NCI-H146 treated with DMSO at 0.1 percent for 48 hours (cell line): Measurements from ENCODE around the gene IER5.

Experiments used
- DNase-seq: peaks from one replicate; lab custom pipeline; 2025; ENCODE audit not compliant: unreplicated experiment; lab: John Stamatoyannopoulos, UW

Gene IER5

DNA sequence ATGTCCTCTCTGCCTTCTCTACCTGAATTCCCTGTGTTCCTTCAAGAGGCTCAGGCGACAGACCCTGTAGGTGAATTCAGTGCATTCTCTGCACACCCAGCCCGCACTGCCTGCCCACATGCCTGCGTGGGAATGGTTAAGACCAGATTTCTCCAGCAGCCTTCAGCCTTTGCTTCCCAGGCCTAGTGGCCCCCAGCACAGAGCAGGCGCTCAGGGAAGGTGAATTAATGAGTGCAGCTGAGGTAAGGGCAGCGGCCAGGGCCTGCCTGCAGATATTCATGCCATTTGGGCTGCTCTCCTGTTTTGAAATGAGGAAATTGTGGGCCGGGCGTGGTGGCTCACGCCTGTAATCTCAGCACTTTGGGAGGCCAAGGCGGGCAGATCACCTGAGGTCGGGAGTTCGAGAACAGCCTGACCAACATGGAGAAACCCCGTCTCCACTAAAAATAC is 45.5 kb downstream of the IER5 start:
- DNase-seq, result no peak

DNA sequence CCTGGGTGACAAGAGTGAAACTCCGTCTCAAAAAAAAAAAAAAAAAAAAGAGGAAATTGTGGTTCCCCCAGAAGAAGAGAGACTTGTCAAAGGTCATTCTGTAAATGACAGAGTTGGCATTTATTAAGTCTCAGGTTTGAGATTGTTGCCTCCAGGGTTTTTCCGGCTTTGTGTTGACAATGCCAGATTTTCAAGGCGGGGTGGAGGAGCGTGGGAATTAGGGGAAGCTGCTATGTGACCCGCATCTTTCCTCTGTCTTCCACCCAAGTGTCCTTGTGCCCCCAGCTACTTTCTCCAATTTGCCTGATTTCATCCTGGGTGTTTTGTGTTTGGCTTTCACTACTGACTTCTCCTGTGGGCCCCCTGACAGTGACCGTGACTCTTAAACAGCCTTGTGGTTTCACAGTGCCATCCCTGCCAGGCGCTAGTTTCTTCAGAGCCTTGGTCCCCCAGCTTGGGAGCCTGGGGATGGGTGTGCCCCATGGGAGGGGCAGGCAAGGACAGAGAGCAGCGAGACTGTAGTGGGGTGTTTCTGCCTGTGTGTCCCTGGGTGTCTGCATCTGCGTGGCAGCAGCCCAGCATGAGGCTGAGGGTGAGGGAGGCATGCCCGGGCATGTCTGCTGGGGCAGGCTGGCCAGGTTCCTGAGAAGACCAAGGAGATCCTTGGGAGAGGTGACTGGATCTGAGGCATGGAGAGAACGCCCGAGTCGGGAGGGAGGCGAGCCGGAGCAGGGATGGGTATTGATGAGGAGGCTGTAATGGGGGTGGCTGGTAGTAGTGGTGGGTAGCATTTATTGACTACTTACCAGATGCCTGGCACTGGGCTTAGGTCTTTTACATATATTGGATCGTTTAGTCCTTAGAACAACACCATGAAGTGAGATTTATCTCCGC is 46.3 kb downstream of the IER5 start:
- DNase-seq, result peak; percentile 22

DNA sequence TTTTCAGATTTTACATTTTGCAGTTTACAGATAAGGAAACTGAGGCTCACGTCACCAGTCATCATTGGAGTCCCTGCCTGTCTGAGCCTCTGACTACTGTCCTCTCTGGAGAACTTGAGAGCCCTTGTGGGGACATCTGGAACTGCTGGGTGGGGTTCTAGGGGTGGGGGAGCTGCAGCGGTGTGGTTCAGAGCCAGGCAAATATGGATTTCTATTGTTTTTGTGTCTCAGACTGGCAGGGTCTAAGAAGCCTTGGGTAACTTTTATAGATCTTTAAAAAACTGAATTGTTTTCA is 46.9 kb downstream of the IER5 start:
- no peak for DNase-seq

DNA sequence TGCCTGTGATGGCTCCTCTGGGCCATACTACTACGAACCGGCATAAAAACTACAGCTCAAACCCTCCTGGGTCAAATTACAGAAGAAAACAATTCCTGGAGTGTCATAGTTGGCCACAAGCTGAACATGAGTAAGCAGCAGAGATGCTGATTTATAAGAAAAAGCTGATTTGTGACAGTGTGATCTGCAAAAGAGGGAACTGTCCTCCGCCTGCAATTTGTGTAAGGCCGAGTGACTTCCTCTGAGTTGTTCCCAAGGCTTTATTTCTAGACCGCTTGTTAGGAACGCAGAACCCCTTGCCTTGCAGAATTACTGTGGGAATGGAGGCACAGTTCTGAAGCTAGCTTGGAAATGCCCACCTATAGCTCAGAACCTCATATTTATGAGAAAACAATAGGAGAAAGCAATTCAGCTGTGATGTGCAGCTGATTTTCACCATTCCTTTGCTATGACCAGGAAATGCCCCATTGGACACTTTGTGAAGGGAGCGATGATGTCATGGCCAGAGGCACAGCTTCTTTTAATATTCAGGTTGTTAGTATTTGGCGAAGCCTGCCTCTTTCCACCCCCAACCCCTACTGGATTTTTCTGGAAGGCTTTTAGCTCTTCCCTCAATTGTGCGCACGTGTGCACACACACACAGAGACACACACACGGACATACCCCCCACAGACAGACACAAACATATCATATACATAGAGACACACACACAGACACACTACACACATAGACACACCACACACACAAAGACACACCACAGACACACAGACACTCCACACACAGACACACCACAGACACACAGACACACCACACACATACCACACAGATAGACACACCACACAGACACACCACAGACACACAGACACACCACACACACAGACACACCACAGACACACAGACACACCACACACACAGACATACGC is 47.6 kb downstream of the IER5 start:
- DNase-seq, result no peak

DNA sequence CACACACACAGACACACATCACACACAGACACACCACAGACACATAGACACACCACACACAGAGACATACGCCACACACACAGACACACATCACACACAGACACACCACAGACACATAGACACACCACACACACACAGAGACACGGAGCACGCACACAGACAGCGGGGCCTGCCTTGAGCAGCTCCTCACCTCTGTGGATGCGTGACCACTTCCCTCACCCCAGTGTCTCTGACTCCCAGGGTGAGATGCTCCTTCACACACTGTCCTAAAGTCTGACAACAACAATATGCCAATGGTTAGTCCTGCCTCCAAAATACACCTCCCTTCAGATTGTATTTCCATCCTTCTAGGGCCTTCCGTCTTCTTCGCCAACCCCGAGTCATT is 48.2 kb downstream of the IER5 start:
- no peak for DNase-seq

DNA sequence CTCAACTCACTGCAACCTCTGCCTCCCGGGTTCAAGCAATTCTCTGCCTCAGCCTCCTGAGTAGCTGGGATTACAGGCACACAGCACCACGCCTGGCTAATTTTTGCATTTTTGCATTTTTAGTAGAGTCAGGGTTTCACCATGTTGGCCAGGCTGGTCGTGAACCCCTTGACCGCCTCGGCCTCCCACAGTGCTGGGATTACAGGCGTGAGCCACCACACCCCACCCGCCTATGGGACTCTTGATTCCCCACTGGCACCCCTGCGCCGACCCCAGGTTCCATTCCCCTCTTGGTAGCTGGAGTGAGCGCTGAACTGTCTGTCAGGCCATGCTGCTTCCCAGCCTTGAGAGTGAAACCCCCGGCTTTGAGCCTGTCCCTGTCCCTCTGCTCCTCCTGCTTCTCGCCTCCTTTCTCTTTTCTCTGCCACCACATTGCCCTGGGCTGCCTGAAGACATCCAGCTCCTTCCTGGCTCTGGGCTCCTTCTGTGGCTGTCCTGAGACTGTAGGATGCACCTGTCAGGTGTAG is 48.8 kb downstream of the IER5 start:
- no peak for DNase-seq

DNA sequence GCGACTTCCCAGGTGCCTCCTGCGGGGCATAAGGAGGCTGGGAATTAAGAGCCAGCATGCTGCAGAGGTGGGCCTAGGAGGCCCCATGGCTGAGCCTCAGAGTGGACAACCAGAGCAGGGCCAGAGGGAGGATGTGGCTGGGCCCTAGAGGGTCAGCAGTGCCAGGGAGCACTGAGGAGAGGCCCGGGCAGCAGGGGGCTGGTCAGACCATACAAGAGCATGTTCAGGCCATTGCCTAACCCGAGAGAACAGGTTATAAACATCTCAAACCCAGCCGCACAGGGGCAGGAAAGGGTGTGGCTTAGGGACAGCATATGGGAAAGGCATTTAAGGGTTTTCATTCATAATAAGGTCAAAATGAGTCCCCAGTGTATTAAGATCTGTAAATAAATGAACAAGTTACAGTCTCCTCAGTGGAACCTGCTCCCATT is 51.1 kb downstream of the IER5 start:
- DNase-seq, result no peak

DNA sequence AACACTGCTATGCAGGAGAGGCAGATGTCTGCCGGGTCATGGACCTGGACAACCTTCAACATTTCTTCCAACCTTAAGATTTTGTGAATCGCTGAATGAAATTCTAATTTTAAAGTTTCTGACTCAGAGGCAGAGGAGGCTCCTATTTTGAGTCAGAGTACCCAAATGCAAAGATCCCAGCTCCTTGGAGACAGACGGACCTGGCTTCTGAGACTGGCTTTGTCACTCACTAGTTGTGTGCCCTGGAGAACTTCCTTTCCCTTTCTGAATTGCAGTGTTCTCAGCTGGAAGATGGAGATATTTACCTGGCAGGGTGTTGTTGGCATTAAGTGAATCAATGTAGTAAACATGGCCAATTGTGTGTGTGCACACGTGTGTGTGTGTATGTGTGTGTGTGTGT is 51.9 kb downstream of the IER5 start:
- DNase-seq, result no peak

DNA sequence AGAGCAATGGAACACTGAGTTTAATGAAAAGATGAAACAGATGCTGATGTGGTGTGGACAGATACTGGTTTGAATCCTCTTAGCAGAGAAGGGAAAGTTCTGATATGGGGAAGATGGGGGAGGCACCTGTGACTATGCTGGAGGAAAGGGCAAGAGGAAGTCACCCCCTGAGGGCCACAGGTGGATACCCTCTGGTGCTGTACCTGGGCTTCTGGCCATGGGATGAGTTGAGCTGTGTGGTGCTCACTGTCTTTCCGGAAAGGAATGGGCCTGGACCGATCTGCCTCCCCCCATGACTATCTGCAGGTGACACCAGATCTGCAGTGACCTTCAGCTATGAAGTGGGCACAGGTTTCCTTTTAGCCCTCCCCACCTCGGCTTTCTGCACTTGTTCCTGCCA is 52.4 kb downstream of the IER5 start:
- DNase-seq, result no peak

DNA sequence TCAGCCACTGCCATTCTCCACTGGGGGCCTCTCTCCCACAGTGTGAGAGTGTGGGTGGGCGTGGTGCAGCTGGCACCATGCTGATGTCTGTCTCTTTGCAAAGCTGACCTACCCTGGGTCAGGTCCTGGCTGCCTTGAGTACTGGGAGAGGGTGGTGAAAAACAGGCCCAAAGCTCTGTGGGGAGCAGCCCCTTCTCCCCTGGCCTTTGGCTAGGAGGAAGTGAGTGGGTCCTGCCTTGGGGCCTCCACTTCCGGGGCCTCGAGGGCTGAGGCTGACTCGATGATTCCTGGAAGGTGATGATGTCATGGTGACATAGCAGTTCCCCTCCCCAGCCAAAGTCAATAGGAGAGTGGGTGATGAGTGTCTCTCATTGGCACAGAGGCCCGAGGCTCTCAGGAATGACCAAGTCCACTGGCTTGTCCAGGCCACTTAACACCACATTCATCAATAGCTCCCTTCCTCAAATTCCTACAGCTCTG is 53.0 kb downstream of the IER5 start:
- DNase-seq, result no peak
